GM12865 (cell line): ENCODE measurements around the gene OR10H5.
A peak's percentile ranks its signal among the peaks of the same experiment; 100 is the strongest.
"Not testable (repeated sequence)": the region's sequence is repeated elsewhere in the genome, so short reads cannot be mapped to it uniquely, and the experiment has no call there.

Experiments
- DNase-seq: peaks from one replicate; pipeline ENCODE4 v3.0.0; 2010; ENCODE audit warnings: low read depth
- H3K4me3 ChIP-seq: 2 replicates; pipeline ENCODE4 v1.5.1; 2011; ENCODE audit warnings: mild to moderate bottlenecking, low read depth, low read length, control low read depth
- CTCF ChIP-seq: IDR thresholded peaks from 2 replicates; pipeline ENCODE4 v1.5.1; 2011; ENCODE audit warnings: low read length, control low read depth, low read depth, inconsistent platforms; ENCODE audit not compliant: insufficient read depth; ENCODE audit errors: missing control alignments

OR10H5 gene

GRCh38 chr19:15782211-15782610, 5.2 kb upstream of the OR10H5 start:
- H3K4me3 ChIP-seq = no peak overlapping the region
- DNase-seq = no peak
- no peak for TF ChIP-seq CTCF

- H3K4me3 ChIP-seq, DNase-seq: not testable (repeated sequence)
Measured at GRCh38 chr19:15782896-15783295, 4.6 kb upstream of the OR10H5 start.

- H3K4me3 ChIP-seq = no peak overlapping the region
- no peak for DNase-seq
- no peak for TF ChIP-seq CTCF
Measured at GRCh38 chr19:15788594-15789270, 1.3 kb downstream of the OR10H5 start.

- no peak for DNase-seq
- H3K4me3 ChIP-seq = no peak overlapping the region
- TF ChIP-seq CTCF = no peak
Measured at GRCh38 chr19:15790096-15790495, 2.6 kb downstream of the OR10H5 start.

GRCh38 chr19:15794279-15794678, 6.8 kb downstream of the OR10H5 start:
- not testable (repeated sequence) for H3K4me3 ChIP-seq, DNase-seq

GRCh38 chr19:15810335-15810734, 22.9 kb downstream of the OR10H5 start:
- H3K4me3 ChIP-seq = no peak overlapping the region
- TF ChIP-seq CTCF = peak; percentile 23
- DNase-seq = peak; percentile 20

- no peak for DNase-seq
- H3K4me3 ChIP-seq = no peak overlapping the region
- TF ChIP-seq CTCF = no peak
Measured at GRCh38 chr19:15811476-15811875, 24.0 kb downstream of the OR10H5 start.

GRCh38 chr19:15812060-15812722, 24.7 kb downstream of the OR10H5 start:
- TF ChIP-seq CTCF = peak; percentile 13
- DNase-seq = peak; percentile 11

More at GRCh38 chr19:15812060-15812722, 24.7 kb downstream of the OR10H5 start:
- no peak overlapping the region for H3K4me3 ChIP-seq
